Islet of Langerhans (tissue), 1 donor: ENCODE measurements around the gene DDN.

ENCODE experiments used
- FAIRE-seq: peaks from one replicate; lab custom pipeline; 2011; peaks lifted over from hg19 to GRCh38; lab: Jason Lieb, UNC

Gene DDN

GRCh38 chr12:48981757-48982157 lies 17.4 kb downstream of the DDN start:
- no peak for FAIRE-seq

- FAIRE-seq, result no peak
Observed at GRCh38 chr12:48980953-48981756, 18.0 kb downstream of the DDN start.

- FAIRE-seq, result no peak
Observed at GRCh38 chr12:48980389-48980952, 18.7 kb downstream of the DDN start.

- no peak for FAIRE-seq
Observed at GRCh38 chr12:48979602-48980388, 19.4 kb downstream of the DDN start.

GRCh38 chr12:48978741-48979601 lies 20.2 kb downstream of the DDN start:
- no peak for FAIRE-seq

- FAIRE-seq, result no peak
Observed at GRCh38 chr12:48978291-48978740, 20.9 kb downstream of the DDN start, which contains the start of gene WNT1. TSS of gene WNT1 (plus strand) at chr12:48978322. CDS start at chr12:48978651, 329 bp downstream.

- no peak for FAIRE-seq
Observed at GRCh38 chr12:48977290-48978281, 21.6 kb downstream of the DDN start.

GRCh38 chr12:48973941-48974673 lies 25.1 kb downstream of the DDN start:
- no peak for FAIRE-seq

GRCh38 chr12:48973531-48973930 lies 25.6 kb downstream of the DDN start:
- FAIRE-seq, result no peak

GRCh38 chr12:48972952-48973483 lies 26.2 kb downstream of the DDN start:
- no peak for FAIRE-seq

GRCh38 chr12:48972213-48972951 lies 26.8 kb downstream of the DDN start:
- no peak for FAIRE-seq

GRCh38 chr12:48970702-48971334 lies 28.4 kb downstream of the DDN start:
- no peak for FAIRE-seq

GRCh38 chr12:48969833-48970701 lies 29.1 kb downstream of the DDN start:
- no peak for FAIRE-seq

- FAIRE-seq, result no peak
Observed at GRCh38 chr12:48969160-48969771, 29.9 kb downstream of the DDN start.

GRCh38 chr12:48968467-48968866 lies 30.7 kb downstream of the DDN start:
- FAIRE-seq, result no peak

- FAIRE-seq, result no peak
Observed at GRCh38 chr12:48967991-48968390, 31.2 kb downstream of the DDN start.
